Tibial nerve (tissue), 3 donors: ENCODE data around the gene ABI3BP.

ENCODE experiments used
- CTCF ChIP-seq, 5 experiments: fragments of 200-600 bp in 3 of 5; fragments of 450-650 bp in 2 of 5; sonication (generic) in 3 of 5; IDR thresholded peaks; one replicate each; pipeline ENCODE4 v1.5.1; 2016 to 2019; ENCODE audit warnings: antibody characterized with exemption in 5 of 5, mild to moderate bottlenecking in 3 of 5, moderate library complexity in 2 of 5
- POLR2A ChIP-seq, 2 donors: fragments of 450-650 bp; IDR thresholded peaks; one replicate each; pipeline ENCODE4 v1.6.1; 2017; ENCODE audit warnings: antibody characterized with exemption in 2 of 2, mild to moderate bottlenecking in 2 of 2, moderate library complexity in 2 of 2

GRCh38 chr3:100970477-100970990 is 22.7 kb downstream of the ABI3BP start:
- TF ChIP-seq POLR2A (IDR thresholded peaks at IDR 0.05) (no peak), CTCF (IDR thresholded peaks at IDR 0.05) (no peak)
